DND-41 (cell line): ENCODE results near the gene PTCHD1.

Experiments
- ATAC-seq: fragments of 200-7000 bp; cut with Tn5 transposase; 3 replicates; pipeline ENCODE4 v1.9.1; 2021; ENCODE audit warnings: low read depth; ENCODE audit not compliant: insufficient read depth
- DNase-seq: peaks from one replicate; pipeline ENCODE4 v3.0.0-alpha.2; 2020
- H2AFZ ChIP-seq: 2 replicates; pipeline ENCODE4 v1.6.0; 2012; ENCODE audit warnings: low read depth, low read length
- H3K27ac ChIP-seq: 2 replicates; pipeline ENCODE4 v1.5.1; 2012; ENCODE audit warnings: low read length, inconsistent platforms
- H3K27me3 ChIP-seq: fragments of 200-600 bp; sonication (generic); 2 replicates; pipeline ENCODE4 v1.6.0; 2012; ENCODE audit warnings: low read length, mild to moderate bottlenecking, inconsistent platforms; ENCODE audit not compliant: insufficient read depth, poor library complexity
- H3K36me3 ChIP-seq: 2 replicates; pipeline ENCODE4 v1.5.1; 2012; ENCODE audit warnings: low read length, inconsistent platforms; ENCODE audit not compliant: insufficient read depth
- H3K4me1 ChIP-seq: 2 replicates; pipeline ENCODE4 v1.5.1; 2012; ENCODE audit warnings: mild to moderate bottlenecking, low read length; ENCODE audit not compliant: insufficient read depth
- H3K4me2 ChIP-seq: 2 replicates; pipeline ENCODE4 v1.6.0; 2012; ENCODE audit warnings: mild to moderate bottlenecking, moderate library complexity, low read length, inconsistent platforms; ENCODE audit not compliant: insufficient read depth
- H3K4me3 ChIP-seq, 2 experiments: fragments of 200-600 bp in 1 of 2; shearing (Covaris generic) in 1 of 2; 2 replicates each; pipeline ENCODE4 v1.5.1; 2012 to 2016; ENCODE audit warnings: inconsistent platforms in 2 of 2, low read length in 2 of 2, mild to moderate bottlenecking in 2 of 2, low read depth in 1 of 2, moderate library complexity in 1 of 2
- H3K79me2 ChIP-seq: 2 replicates; pipeline ENCODE4 v1.6.0; 2012; ENCODE audit warnings: low read length, inconsistent platforms; ENCODE audit not compliant: insufficient read depth
- H3K9ac ChIP-seq: 2 replicates; pipeline ENCODE4 v1.6.0; 2012; ENCODE audit warnings: low read depth, mild to moderate bottlenecking, inconsistent platforms, low read length, moderate library complexity
- H3K9me3 ChIP-seq: 2 replicates; pipeline ENCODE4 v1.5.1; 2012; ENCODE audit warnings: low read length, moderate library complexity, mild to moderate bottlenecking, inconsistent platforms; ENCODE audit not compliant: insufficient read depth, severe bottlenecking
- H4K20me1 ChIP-seq: 2 replicates; pipeline ENCODE4 v1.6.0; 2012; ENCODE audit warnings: low read length; ENCODE audit not compliant: insufficient read depth
- EZH2 ChIP-seq: IDR thresholded peaks from 3 replicates; pipeline ENCODE4 v1.6.1; 2012; ENCODE audit warnings: borderline replicate concordance, low read depth, mild to moderate bottlenecking, moderate library complexity, low read length, inconsistent platforms; ENCODE audit not compliant: severe bottlenecking
- TF ChIP-seq, protein P1 (sequence below): IDR thresholded peaks from 2 replicates; pipeline ENCODE4 v1.5.1; 2012; ENCODE audit warnings: borderline replicate concordance, low read length, moderate library complexity, mild to moderate bottlenecking; ENCODE audit not compliant: poor library complexity, severe bottlenecking; ENCODE audit errors: extremely low read depth

PTCHD1 gene

DNA sequence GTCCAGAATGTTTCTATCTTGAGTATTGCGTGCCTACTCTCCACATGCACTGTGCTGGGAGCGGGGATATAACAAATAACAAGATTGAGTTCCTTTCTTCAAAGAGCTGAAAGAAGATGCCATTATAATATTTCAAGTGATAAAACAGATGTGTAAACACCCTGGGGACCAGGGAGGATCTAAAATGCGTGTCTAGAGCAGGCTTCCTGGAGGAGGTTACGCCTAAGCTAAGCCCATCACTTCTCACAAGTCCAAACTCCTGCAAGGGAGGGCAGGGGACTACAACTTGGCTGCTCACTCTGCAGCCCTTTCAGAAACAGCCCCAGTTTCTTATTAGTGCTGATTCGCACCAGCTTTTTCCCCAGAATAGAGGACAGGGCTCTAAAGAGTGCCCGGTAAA is 21.5 kb downstream of the PTCHD1 start:
- no peaks in the 10 kb centered on the region for H3K4me1 ChIP-seq
- H3K27ac ChIP-seq = no peak overlapping the region
- H3K36me3 ChIP-seq = no peaks in the 10 kb centered on the region
- H3K9ac ChIP-seq = no peak overlapping the region
- H3K9me3 ChIP-seq = no peaks in the 10 kb centered on the region
- no peak overlapping the region for H3K4me2 ChIP-seq
- no peak for ATAC-seq
- no peaks in the 10 kb centered on the region for H4K20me1 ChIP-seq
- H2AFZ ChIP-seq = no peak overlapping the region
- no peak for TF ChIP-seq EZH2
- TF ChIP-seq, protein P1, sequence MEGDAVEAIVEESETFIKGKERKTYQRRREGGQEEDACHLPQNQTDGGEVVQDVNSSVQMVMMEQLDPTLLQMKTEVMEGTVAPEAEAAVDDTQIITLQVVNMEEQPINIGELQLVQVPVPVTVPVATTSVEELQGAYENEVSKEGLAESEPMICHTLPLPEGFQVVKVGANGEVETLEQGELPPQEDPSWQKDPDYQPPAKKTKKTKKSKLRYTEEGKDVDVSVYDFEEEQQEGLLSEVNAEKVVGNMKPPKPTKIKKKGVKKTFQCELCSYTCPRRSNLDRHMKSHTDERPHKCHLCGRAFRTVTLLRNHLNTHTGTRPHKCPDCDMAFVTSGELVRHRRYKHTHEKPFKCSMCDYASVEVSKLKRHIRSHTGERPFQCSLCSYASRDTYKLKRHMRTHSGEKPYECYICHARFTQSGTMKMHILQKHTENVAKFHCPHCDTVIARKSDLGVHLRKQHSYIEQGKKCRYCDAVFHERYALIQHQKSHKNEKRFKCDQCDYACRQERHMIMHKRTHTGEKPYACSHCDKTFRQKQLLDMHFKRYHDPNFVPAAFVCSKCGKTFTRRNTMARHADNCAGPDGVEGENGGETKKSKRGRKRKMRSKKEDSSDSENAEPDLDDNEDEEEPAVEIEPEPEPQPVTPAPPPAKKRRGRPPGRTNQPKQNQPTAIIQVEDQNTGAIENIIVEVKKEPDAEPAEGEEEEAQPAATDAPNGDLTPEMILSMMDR = no peak
- no peak overlapping the region for H3K4me3 ChIP-seq
- no peak for DNase-seq
- H3K27me3 ChIP-seq = no peaks in the 10 kb centered on the region
- no peaks in the 10 kb centered on the region for H3K79me2 ChIP-seq

DNA sequence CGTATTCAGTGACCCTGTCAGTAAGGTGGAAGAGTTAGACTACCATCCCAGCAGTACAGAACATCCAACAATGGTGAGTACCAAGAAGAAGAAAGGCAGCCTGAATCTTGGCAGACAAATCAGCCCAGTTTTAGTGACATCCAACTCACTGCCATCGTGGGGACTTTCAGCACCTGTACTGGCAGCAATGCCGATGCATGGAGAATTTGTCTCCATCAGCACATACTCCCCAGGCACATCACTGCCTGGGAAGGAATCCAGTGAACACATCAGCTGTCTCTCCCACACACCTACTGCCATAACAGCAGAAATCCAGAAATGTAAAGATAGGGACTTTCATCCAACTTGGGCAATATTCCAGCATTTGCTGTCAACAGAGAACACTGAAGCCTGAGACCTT is 29.8 kb downstream of the PTCHD1 start:
- no peaks in the 10 kb centered on the region for H3K4me1 ChIP-seq
- no peak for TF ChIP-seq EZH2
- TF ChIP-seq, protein P1 = no peak

DNA sequence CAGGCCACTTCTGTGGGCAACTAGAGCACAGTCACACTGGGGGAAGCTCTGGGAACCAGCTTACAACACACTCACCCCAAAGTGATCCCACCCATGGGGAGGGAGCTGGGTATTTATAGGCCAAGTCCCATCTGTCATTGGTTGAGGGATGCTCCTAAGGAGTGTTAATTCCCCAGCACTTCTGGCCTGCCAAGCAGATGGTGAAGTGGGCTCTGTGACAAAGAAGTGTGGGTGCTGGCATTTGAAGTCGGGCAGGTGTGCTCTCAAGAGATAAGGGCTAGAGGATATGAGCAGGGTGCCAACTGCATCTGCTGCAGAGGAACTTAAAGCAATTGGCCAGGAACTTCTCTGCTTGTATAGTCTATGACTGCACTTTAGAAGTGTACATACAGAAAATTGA is 30.9 kb downstream of the PTCHD1 start:
- Histone ChIP-seq H4K20me1 (no peaks in the 10 kb centered on the region), H3K4me2 (no peak overlapping the region), H3K79me2 (no peaks in the 10 kb centered on the region), H3K9me3 (no peaks in the 10 kb centered on the region), H3K27ac (no peak overlapping the region), H3K36me3 (no peaks in the 10 kb centered on the region), H3K4me1 (no peaks in the 10 kb centered on the region), H3K4me3 (no peak overlapping the region), H3K9ac (no peak overlapping the region), H3K27me3 (peaks cover 5% of the 10 kb centered on the region), H2AFZ (no peak overlapping the region)
- TF ChIP-seq, protein P1 = no peak
- TF ChIP-seq EZH2 = no peak
- ATAC-seq = no peak
- DNase-seq = no peak

More for the DNA sequence above, 29.8 kb downstream of the PTCHD1 start:
- H2AFZ ChIP-seq = no peak overlapping the region
- DNase-seq (no peak), ATAC-seq (no peak)
- H3K4me3 ChIP-seq = no peak overlapping the region
- H3K27me3 ChIP-seq = peaks cover 4% of the 10 kb centered on the region
- H3K79me2 ChIP-seq = no peaks in the 10 kb centered on the region
- H3K36me3 ChIP-seq = no peaks in the 10 kb centered on the region
- H3K27ac ChIP-seq = no peak overlapping the region
- no peak overlapping the region for H3K9ac ChIP-seq
- H3K9me3 ChIP-seq = no peaks in the 10 kb centered on the region
- H4K20me1 ChIP-seq = no peaks in the 10 kb centered on the region
- no peak overlapping the region for H3K4me2 ChIP-seq

DNA sequence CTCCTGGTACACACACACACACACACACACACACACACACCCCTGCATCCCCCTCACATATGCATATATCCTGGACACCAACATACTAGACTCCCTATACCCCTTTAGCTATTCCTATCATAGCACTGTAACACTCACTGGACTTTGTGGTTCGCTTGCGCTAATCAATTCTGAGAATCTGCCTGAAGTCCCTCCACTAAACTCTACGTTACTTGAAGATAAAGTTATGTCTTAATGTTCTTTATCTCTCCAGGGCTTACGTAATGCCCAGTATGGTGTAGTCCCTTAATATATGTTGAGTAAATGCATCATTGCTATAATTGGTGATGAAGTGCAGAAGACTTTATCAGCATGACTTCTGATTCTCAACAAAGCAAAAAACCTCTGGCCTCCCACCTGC is 32.3 kb downstream of the PTCHD1 start:
- H3K9me3 ChIP-seq = no peaks in the 10 kb centered on the region
- TF ChIP-seq, protein P1 = no peak
- TF ChIP-seq EZH2 = no peak
- H3K4me2 ChIP-seq = no peak overlapping the region
- no peak for ATAC-seq
- H3K27me3 ChIP-seq = peaks cover 5% of the 10 kb centered on the region
- no peak for DNase-seq
- no peak overlapping the region for H2AFZ ChIP-seq
- no peaks in the 10 kb centered on the region for H3K36me3 ChIP-seq
- H3K4me1 ChIP-seq = no peaks in the 10 kb centered on the region
- no peak overlapping the region for H3K4me3 ChIP-seq
- no peaks in the 10 kb centered on the region for H4K20me1 ChIP-seq
- no peak overlapping the region for H3K27ac ChIP-seq
- H3K9ac ChIP-seq = no peak overlapping the region
- H3K79me2 ChIP-seq = no peaks in the 10 kb centered on the region
